GM10266 (cell line): Measurements from ENCODE around the gene ARHGAP15.

Experiments
- DNase-seq: peaks from one replicate; pipeline ENCODE4 v3.0.0; 2012; ENCODE audit errors: extremely low spot score
- TF ChIP-seq, protein P1 (sequence below): IDR thresholded peaks from 2 replicates; pipeline ENCODE4 v1.5.1; 2012; ENCODE audit warnings: mild to moderate bottlenecking, low read depth; ENCODE audit not compliant: control insufficient read depth, insufficient read depth; ENCODE audit errors: missing control alignments

ARHGAP15 gene

DNA sequence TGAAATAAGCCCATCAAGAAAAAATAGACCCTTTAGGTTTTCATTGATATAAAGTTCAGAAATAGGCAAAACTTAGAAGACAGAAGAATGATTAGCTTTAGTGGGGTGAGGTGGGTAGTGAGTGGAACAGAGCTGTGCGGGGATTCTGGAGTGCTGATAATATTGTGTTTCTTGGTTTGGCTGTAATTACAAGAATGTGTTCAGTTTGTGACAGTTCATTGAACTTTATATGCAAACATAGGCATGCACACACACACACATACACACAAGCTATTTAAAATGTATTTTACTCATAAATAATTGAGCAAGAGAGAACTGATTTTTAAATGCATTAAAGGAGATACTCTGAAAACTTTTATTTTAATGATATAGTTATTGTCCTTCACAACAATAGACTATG lies 17.1 kb downstream of the ARHGAP15 start:
- TF ChIP-seq, protein P1, sequence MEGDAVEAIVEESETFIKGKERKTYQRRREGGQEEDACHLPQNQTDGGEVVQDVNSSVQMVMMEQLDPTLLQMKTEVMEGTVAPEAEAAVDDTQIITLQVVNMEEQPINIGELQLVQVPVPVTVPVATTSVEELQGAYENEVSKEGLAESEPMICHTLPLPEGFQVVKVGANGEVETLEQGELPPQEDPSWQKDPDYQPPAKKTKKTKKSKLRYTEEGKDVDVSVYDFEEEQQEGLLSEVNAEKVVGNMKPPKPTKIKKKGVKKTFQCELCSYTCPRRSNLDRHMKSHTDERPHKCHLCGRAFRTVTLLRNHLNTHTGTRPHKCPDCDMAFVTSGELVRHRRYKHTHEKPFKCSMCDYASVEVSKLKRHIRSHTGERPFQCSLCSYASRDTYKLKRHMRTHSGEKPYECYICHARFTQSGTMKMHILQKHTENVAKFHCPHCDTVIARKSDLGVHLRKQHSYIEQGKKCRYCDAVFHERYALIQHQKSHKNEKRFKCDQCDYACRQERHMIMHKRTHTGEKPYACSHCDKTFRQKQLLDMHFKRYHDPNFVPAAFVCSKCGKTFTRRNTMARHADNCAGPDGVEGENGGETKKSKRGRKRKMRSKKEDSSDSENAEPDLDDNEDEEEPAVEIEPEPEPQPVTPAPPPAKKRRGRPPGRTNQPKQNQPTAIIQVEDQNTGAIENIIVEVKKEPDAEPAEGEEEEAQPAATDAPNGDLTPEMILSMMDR: no peak
- no peak for DNase-seq

DNA sequence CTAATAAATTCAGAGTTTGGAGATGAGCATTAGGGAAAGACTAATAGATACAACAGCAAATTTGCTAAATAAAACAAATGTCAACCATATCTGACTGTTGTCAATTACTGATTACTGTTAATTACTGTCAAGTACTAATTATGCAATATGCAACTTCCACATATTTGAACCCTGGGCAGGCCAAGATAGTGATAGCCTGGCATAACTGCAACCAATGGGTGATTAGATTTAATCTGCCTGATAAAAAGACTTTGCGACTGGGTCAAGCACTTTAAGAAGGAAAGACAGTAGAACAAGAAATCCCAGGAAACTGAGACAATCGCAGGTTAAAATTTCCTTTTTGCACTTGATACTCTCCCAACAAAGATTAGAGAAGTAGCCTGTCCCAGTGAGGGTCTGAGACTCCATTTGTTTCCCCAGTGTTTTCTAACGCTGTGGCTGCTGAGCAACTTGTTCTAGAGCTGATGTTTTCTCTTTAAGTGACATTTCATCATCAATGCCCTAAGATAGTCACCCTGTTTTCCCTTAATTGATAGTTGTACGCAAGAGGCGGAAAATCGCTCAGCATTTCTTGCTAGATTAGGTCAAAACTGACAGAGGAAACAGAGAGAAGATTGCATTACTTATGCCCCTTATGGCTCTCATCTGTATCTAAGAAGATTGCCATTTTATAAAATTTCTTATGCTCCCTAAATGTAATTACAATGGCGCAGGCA lies 17.8 kb downstream of the ARHGAP15 start:
- DNase-seq: no peak
- TF ChIP-seq, protein P1: no peak

DNA sequence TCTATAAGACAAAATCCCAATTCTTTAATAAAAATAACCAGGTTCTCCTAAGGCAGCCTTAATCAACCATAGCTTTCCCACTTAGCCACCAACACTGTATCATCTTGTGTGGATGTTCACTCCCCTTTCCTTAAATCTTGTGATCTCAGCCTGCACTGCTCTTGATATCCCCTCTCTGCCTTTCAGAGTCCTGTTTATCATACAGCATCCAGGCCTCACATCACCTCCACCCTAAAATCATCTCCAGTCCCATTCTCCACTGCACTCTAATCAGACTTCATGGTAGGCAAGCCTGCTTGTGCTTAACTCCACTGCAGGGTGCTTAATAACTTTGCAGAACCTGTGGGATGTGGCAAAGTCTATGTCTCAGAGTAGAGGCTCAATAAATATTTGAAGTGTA lies 18.8 kb downstream of the ARHGAP15 start:
- TF ChIP-seq, protein P1: no peak
- no peak for DNase-seq

DNA sequence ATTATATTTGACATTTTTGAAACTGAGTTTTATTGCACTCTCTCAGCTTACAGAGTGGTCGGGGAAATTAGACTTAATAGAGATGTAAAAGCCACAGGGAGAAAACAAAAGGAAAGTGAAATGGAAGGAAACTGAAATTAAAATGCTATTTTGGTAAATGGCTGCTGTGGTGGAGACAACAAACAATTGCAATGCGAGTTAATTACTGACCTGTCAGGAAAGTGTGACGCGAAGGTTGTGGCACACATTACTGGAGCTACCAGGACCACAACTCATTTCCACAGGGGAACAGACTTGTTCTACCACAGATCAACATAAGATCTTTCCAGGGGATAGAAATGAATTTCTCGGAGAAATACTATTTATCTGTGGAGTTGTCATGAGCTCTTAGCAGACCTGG lies 19.5 kb downstream of the ARHGAP15 start:
- DNase-seq: no peak
- TF ChIP-seq, protein P1: no peak

DNA sequence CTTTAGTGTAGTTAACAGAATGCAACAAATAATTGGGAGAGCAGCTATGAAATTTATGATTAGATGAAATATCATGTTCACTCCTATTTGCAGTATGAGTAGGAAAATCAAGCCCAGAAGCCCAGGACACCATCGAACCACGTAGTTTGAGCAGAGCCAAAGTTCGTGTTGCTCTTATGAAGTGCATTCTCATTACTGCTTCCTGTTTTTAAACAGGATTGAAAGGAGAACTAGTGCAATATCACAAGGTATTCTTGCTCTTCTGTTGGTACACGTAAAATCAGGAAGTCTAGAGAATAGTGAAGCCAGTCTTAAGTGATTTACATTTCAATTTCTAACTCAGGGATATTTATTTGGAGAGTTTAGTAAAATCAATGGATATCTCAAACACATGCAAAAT lies 21.1 kb downstream of the ARHGAP15 start:
- DNase-seq: no peak
- TF ChIP-seq, protein P1: no peak

DNA sequence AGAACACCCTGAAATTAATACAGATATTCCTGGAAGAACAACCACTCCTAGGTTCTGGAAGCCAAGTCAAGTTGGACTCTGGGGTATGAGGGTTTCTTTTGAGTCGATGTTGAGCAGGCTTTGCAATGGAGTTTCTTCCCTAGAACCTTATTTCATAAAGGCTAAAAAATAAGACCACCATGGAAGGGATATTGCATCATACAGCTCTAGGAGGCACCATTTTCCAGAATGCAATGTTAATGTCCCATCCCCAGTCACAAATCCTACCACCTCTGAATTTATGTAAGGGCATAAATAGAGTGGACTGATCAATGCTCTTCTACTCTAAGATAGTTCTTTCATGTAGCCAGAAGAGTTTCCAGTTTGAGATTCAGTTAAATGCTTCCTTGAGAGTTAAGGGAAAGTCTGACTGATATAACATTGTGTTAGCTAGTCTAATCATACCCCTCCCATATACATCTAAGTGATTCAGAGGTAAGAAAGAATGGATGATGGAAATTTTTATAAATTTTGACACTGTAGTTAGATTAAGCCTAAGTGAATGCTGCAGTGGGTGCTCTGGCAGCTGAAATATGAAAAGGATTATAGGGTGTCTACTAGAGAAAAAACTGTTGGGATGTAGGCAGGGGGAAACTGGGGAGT lies 22.0 kb downstream of the ARHGAP15 start:
- TF ChIP-seq, protein P1: no peak
- DNase-seq: no peak

DNA sequence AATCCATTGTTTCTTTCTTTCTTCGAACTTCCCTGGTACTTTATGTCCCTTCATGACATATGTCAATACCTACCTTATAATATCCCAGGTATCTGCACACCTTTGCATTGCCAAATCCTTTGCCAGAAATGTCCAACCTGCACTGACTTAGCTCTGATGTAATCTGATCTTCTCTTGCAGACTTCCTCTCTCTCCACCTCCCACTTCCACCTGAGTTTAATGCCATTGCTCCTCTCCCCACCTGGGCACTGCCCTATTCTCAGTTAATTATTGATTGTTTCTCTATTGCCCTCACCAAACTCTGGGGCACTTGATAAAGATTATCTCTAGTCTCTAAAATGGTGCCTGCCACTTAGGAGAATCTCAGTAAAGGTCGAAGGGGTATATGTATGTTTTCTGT lies 23.0 kb downstream of the ARHGAP15 start:
- TF ChIP-seq, protein P1: no peak
- DNase-seq: no peak
